GM19239 (cell line): ENCODE measurements around the gene GPR162.

Experiments
- DNase-seq: peaks from one replicate; pipeline ENCODE4 v3.0.0; 2011; ENCODE audit warnings: low spot score; ENCODE audit not compliant: insufficient read length
- FAIRE-seq: peaks from 2 replicates; lab custom pipeline; 2011; peaks lifted over from hg19 to GRCh38; lab: Jason Lieb, UNC

GPR162 gene

GRCh38 chr12:6819106-6820030 is 2.3 kb upstream of the GPR162 start:
- no peak for DNase-seq
- no peak for FAIRE-seq

GRCh38 chr12:6820166-6820565 is 1.5 kb upstream of the GPR162 start:
- no peak for DNase-seq
- no peak for FAIRE-seq

GRCh38 chr12:6822426-6823135 is 960 bp downstream of the GPR162 start:
- no peak for FAIRE-seq
- DNase-seq: no peak

GRCh38 chr12:6823182-6824084 is 1.8 kb downstream of the GPR162 start:
- FAIRE-seq: no peak
- no peak for DNase-seq

GRCh38 chr12:6824085-6824775 is 2.6 kb downstream of the GPR162 start:
- FAIRE-seq: no peak
- no peak for DNase-seq

- no peak for FAIRE-seq
- DNase-seq: no peak
These were observed 3.3 kb downstream of the GPR162 start for GRCh38 chr12:6824901-6825381.

GRCh38 chr12:6825398-6826124 is 3.9 kb downstream of the GPR162 start:
- peak; percentile 97 for DNase-seq
- peak; percentile 57 for FAIRE-seq

GRCh38 chr12:6826125-6826733 is 4.6 kb downstream of the GPR162 start:
- no peak for FAIRE-seq
- no peak for DNase-seq

- FAIRE-seq (no peak), DNase-seq (no peak)
These were observed 5.3 kb downstream of the GPR162 start for GRCh38 chr12:6826734-6827436.

GRCh38 chr12:6827437-6827911 is 5.9 kb downstream of the GPR162 start:
- no peak for FAIRE-seq
- DNase-seq: no peak

- no peak for FAIRE-seq
- DNase-seq: no peak
These were observed 6.6 kb downstream of the GPR162 start, which contains the start of gene P3H3 for GRCh38 chr12:6827982-6828780. P3H3 (plus strand) TSS chr12:6828407; CDS start chr12:6828441, 34 bp downstream.

- FAIRE-seq: no peak
These were observed 7.3 kb downstream of the GPR162 start for GRCh38 chr12:6828781-6829535.

GRCh38 chr12:6829536-6830220 is 8.1 kb downstream of the GPR162 start:
- DNase-seq: no peak
- no peak for FAIRE-seq

More at GRCh38 chr12:6828781-6829535, 7.3 kb downstream of the GPR162 start:
- no peak for DNase-seq

GRCh38 chr12:6830286-6830890 is 8.8 kb downstream of the GPR162 start:
- DNase-seq: no peak
- no peak for FAIRE-seq

GRCh38 chr12:6830999-6831398 is 9.4 kb downstream of the GPR162 start:
- no peak for FAIRE-seq
- no peak for DNase-seq
